ENCODE results near the gene ADNP2.

The ADNP2 gene

DNA sequence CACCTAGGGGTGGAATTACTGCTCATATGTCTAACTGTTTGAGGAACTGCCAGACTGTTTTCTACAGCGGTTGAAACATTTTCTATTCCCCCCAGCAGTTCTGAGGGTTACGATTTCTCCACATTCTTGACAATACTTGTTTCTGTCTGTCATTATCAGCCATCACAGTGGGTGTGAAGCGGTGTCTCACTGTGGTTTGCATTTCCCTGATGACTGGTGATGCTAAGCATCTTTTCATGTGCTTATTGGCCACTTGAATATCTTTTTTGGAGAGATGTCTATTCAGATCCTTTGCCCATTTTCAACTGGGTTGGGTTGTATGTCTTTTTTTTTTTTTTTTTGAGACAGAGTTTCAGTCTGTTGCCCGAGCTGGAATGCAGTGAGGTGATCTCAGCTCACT is 63.0 kb downstream of the ADNP2 start:
- no peak for DNase-seq (ENCODE audit: low spot score)

DNA sequence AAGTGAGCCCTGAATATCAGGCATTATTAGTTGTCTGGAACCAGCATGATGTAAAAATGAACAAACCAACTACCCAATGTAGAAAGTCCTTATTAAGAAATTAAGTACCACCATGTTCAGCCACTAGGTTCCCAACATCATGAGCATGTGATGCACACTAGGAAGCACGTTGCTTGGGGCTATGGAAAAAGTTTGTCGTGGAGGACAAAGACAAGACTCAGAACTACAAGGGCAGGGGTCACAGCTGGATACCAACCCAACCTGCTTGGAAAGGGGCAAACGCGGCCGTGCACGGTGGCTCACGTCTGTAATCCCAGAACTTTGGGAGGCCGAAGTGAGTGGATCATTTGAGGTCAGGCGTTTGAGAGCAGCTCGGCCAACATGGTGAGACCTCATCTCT is 64.0 kb downstream of the ADNP2 start:
- DNase-seq (ENCODE audit: low spot score) = no peak

DNA sequence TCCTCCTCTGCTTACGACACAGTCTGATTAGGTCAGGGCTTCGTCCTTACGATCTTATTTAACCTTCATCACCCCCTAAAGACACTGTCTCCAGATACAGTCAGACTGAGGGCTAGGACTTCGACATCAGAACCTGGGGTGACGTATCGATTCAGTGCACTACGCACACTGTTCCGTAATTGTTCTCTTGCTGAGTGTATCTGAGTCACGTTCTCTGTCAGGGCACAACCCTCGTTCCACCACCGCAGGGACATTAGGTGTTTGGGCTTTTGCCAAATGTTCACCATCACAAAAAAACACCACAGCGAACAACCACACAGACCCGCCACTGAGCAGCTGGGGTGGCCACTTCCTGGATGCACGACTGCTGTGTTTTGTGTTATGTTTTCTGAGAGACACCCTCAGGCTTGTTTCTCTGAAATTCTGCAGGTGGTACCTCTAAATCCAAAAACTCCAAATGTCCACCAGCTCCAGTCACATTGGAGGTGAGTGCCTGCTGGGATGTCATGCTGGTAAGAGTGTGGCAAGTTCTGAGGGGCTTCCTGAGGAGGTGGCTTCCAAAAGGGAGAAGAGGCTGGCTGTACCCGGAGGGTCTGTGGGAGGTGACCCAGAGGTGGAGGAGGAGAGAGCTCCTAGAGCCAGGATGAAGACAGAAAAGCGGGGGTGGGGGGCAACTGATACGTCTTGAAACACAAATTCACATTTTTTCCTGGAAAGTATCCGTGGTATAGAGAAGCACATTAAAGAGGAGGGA is 66.6 kb downstream of the ADNP2 start:
- DNase-seq (ENCODE audit: low spot score) = no peak

- no peak for DNase-seq (ENCODE audit: low spot score)
These were observed 67.4 kb downstream of the ADNP2 start for GRCh38 chr18:80176334-80177073.

DNA sequence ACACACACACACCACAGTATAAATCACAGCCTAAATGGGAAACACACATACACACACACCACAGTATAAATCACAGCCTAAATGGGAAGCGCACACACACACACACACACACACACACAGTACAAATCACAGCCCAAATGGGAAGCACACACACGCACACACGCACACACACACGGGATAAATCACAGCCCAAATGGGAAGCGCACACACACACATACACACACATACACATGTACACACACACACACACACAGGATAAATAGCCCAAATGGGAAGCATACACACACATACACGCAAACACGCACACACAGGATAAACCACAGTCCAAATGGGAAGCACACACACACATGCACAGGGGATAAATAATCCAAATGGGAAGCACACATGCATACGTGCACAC is 68.1 kb downstream of the ADNP2 start:
- no peak for DNase-seq (ENCODE audit: low spot score)

- DNase-seq (ENCODE audit: low spot score) = no peak
These were observed 70.1 kb downstream of the ADNP2 start for GRCh38 chr18:80178935-80179818.

- no peak for DNase-seq (ENCODE audit: low spot score)
These were observed 70.9 kb downstream of the ADNP2 start for GRCh38 chr18:80179857-80180558.

GRCh38 chr18:80180778-80181564 is 71.9 kb downstream of the ADNP2 start:
- DNase-seq (ENCODE audit: low spot score) = no peak

GRCh38 chr18:80181642-80182461 is 72.8 kb downstream of the ADNP2 start:
- DNase-seq (ENCODE audit: low spot score) = no peak

- no peak for DNase-seq (ENCODE audit: low spot score)
These were observed 73.8 kb downstream of the ADNP2 start for GRCh38 chr18:80182855-80183254.

DNA sequence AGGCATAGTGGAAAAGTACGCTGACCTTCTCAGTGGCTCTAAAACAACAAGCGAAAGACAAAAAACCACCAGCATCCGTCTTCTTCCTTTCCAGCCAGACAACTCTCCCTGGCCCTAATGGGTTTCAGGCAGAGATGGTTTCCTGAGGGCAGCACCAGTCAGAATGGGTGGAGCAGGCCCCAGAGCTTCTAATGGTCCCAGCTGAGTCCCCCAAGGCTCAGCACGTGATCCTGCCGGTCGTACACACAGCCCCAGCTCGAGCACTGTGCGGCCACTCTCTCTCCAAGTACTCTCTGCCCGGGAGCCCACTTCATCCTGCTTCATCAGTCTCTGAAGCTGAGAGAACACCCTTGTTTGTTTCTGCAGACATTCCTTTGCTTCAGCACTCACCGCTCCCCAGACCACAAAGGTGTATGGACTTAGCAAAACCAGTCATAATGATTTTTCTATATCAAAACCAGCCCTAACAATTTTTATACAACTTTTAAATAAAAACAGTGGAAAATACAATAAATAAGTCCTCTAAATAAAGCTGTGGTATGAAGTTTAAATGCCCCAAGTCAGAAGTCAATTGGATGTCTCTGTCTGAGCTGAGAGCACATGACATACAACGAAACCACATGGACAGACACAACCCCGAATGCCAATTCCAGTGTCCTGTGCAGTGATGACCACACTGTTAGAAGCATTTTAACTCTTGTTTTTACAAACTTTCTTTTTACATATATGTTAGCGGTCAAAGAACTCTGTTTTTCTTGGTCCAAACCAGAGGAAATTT is 74.4 kb downstream of the ADNP2 start:
- DNase-seq (ENCODE audit: low spot score) = no peak

- DNase-seq (ENCODE audit: low spot score) = no peak
These were observed 75.2 kb downstream of the ADNP2 start for GRCh38 chr18:80184243-80184772.

DNA sequence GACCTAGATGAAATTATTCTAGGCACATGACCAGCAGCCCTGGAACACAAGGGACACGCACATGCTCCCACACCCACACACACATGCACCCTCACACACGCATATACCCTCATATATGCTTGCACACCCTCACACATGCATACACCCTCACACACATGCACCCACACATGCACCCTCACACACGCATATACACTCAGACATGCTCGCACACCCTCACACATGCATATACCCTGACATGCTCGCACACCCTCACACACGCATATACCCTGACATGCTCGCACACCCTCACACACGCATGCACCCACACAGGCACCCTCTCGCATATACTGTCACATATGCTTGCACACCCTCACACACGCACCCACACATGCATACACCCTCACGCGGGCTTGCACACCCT is 76.5 kb downstream of the ADNP2 start:
- no peak for DNase-seq (ENCODE audit: low spot score)

- no peak for DNase-seq (ENCODE audit: low spot score)
These were observed 79.0 kb downstream of the ADNP2 start for GRCh38 chr18:80187956-80188642.

DNA sequence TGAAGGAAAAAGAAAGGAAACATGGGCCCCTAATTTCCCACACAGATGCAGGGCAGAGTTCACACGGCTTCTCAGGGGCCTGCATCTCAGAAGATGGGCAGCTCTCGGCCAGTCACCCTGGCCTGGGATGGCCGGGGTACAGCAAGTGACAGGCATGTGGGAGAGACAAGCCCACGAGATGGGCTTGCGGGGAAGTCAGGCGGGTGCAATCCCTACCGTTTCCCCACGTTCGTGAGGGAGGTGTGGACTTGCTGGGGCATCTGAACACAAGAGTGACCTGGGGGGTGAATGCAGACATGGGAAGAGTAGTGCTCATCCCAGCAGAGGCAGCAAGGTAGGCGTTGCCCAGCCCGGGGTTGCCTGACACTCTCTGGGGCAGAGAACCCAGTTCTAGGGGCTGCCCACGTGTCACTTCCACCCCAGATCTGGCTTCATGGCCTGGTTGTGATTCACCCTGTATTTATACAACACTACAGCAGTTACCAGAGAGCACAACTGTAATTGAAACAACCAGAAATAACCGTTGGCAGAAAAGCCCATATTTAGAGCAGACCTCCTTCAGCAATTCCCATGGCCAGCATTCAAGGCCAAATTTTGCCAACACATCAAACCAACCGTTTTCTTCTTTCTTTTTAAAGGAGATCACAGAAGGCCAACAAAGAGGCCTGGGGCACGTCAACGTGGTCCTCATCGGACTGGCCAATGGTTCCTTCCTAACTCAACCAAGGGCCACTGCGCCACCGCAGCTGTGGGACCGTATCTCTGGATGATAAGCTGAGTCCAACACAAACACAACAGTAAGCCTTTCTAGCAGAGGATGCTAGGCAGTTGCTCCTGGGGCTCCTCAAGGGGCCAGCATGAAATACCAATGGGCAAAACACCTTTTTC is 79.8 kb downstream of the ADNP2 start:
- no peak for DNase-seq (ENCODE audit: low spot score)

DNA sequence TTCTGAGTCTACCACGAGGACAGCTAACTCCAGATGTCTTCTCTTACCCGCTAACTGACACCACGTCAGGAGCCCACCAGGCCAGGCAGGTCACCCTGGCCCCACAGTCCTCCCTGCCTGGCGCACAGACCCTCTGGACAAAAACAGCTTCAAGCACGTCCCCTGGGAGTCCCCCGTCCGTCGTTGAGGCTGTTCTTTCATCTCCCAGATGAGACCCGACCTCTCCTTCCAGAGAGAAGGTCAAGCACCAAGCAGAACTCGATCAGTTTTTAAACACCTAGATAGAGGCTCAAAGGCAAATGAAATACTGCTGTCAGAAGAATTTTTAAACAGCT is 80.4 kb downstream of the ADNP2 start:
- no peak for DNase-seq (ENCODE audit: low spot score)
